ENCODE data around the gene USP22.

DNA sequence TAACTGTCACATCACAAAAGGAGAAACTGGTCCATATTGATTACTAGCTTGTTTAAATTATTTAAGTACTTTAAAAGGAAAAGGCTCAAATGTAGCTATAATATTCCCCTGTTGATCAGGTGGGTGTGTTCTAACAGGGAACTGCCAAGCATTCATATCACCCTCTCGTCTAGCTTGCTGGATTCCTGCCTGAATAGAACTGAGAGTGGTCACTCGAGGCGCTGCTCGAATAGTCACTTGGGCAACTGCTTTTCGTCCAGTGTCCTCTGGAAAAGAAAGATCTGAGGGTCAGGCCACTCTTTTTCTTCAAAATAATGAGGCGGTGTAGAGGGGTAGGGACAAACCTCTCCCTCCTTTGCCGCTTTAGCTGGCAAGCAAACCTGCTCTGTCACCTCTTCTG is 36.4 kb upstream of the USP22 start:
- TF ChIP-seq CTCF (conservative IDR thresholded peaks at IDR 0.05; ENCODE audit: low read depth, low read length) (no peak), MAFK (IDR thresholded peaks at IDR 0.05; ENCODE audit: low read depth, low read length) (no peak)
